ENCODE measurements around the gene TIMM17A.

DNA sequence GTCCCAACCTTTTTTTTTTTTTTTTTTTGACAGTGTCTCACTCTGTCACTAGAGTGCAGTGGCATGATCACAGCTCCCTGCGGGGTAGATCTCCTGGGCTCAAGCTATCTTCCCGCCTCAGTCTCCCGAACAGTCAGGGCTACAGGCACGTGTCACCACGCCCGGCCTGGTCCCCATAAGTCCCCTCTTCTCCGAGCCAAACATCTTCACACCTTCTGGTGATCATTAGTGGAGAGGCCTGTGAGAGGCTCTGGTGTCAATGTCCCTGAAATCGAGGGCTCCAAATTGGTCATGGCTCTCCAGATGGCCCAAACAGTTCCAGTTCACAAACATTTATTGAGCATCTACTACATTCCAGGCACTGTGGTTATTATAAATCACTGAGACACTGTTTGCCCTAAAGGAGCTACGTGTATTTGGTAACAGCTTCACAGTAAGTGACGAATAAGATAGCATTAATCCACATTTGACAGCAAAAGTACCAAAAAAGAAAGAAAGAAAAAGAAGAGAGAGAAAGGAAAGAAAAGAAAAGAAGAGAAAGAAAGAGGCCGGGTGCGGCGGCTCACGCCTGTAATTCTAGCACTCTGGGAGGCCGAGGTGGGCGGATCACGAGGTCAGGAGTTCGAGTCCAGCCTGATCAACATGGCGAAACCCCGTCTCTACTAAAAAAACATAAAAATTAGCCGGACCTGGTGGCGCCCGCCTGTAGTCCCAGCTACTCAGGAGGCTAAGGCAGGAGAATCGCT is 867 bp upstream of the TIMM17A start:
- TF ChIP-seq, protein P1, sequence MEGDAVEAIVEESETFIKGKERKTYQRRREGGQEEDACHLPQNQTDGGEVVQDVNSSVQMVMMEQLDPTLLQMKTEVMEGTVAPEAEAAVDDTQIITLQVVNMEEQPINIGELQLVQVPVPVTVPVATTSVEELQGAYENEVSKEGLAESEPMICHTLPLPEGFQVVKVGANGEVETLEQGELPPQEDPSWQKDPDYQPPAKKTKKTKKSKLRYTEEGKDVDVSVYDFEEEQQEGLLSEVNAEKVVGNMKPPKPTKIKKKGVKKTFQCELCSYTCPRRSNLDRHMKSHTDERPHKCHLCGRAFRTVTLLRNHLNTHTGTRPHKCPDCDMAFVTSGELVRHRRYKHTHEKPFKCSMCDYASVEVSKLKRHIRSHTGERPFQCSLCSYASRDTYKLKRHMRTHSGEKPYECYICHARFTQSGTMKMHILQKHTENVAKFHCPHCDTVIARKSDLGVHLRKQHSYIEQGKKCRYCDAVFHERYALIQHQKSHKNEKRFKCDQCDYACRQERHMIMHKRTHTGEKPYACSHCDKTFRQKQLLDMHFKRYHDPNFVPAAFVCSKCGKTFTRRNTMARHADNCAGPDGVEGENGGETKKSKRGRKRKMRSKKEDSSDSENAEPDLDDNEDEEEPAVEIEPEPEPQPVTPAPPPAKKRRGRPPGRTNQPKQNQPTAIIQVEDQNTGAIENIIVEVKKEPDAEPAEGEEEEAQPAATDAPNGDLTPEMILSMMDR (IDR thresholded peaks at IDR 0.05), result no peak
- TF ChIP-seq POLR2A (IDR thresholded peaks at IDR 0.05), result no peak
